GM19238 (cell line): ENCODE data around the gene ITGA5.
A peak's percentile ranks its signal among the peaks of the same experiment; 100 is the strongest.

Source experiments
- DNase-seq: peaks from one replicate; pipeline ENCODE4 v3.0.0; 2011; ENCODE audit warnings: low spot score; ENCODE audit not compliant: insufficient read length

Gene ITGA5

DNA sequence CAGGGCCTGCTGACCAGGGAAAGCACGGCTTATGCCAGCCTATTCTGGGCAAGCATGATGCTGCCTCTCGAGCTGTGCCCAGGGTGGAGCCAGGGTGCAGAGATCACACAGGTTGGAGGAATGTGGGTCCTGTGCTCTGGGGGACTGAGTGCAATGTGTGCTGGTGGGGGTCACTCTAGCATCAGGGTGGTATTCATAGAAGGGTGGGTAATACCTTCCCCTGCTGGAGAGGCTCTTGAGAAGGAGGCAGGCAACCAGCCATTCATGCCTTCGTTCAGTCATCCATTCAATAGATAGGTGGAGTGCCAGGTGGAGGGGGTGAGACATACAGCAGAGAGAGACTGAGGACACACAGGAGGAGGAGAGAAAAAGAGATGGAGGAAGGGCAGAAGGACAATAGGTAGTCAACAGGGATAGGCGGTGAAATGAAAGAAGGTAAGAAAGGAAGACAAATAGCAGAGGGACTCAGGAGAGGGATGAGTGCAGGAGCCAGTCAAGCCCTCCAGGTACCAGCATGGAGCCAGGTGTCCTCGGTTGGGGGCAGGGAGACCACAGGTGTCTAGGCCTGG is 29.4 kb downstream of the ITGA5 start:
- DNase-seq = no peak

DNA sequence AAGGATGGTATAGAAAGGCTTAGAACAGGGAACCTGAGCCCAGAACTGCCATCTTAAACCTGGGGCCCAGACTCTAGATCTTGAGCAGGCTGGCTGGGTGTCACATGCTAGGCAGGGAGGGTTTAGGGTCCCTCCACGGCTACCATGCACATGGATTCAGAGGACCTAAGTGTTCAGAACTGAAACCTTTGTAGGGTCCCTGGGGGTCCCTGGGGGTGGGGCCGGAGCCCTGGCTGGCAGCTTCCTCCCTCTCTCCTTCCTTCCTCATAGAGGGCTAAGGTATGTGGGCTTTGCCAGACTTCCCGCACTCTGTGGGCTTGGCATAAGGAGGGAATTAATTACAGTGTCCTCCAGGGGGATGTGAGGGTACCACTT is 29.9 kb downstream of the ITGA5 start:
- no peak for DNase-seq

DNA sequence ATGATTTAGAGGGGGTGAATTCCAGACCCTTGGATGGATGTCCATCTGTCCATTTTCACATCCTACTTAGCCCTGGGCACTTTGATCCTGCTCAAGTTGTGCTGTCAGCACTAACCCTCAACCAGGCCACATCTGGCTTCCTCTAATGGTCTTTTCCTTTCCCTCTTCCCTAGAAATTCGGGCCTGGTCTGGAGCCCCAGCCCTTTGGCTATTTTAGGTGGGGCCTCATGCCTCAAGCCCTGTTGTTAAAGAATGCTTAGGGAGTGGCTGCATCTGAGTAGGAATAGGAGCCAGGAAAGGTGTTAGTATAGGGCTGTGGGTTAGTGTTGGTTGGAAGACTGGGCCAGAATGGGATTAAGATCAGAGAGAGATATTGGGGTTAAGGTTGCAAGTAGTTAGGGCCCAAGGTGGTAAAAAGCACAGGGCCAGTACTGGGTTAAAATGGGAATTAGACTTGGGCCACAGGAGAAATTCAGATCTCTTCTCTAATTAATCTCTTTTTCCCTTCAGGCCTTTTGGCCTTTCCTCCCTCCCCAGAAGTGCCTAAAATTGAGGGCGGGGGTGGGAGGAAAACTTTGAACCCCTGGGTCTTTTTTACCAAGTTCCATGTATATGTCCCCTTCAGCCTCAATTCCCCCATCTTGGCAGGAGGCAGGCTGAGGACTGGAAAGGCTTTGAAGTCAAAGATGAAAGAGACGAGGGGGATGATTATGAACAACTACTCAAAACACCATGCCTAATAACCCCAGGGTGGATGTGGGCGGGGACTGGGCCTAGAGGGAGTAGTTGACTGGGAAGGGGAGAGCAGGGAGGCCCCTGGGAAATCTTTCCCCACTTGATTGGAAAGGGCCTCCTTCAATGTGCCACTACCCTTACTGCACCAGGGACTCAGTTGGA is 30.6 kb downstream of the ITGA5 start:
- DNase-seq = no peak

DNA sequence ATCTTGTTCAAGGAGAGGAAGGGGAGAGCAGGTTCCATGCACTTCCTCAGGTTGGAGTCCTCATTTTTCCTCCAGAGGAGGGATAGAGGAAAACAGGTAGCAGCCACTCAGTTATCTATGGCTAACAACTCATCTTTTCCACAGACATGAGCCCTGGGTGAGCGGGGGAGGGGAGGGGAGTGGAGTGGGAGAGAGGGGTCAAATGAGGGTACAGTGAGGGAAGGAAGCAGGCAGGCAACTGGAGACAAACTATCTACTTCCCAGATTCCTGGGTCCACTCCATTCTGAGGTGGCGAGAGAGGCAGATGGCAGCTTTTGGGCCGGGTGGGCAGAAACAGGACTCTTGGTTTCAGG is 32.0 kb downstream of the ITGA5 start:
- DNase-seq = no peak

DNA sequence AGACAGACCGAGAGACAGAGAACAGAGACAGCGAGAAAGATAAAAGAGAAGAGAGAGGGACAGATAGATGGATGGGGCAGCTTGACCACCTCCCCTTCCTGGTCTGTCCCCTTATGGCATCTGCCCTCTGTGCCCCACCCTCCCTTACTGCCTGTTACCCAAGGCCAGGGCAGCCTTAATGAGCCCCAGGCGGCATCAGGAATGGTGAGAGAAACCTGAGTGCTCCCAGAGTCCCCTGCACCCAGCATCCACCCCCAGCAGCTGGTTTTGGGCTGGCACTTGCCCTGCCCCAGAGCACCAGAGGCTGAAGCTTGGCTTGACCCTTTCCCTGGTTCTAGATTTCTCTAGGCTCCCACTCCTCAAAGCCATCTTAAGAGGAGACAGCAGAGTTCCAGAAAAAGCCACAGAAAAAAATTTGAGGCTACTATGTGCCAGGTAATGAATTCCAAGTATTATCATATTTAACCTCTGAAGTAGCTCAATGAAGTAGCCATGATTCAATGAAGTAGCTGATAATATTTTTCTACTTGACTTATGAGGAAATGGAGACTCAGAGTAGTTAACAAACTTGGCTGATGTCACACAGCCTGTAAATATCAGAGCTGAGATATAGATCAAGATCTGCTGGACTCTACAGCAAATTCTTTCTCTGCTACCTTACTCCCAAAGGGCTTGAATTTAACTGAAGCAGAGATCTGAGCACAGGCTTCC is 32.5 kb downstream of the ITGA5 start:
- no peak for DNase-seq

DNA sequence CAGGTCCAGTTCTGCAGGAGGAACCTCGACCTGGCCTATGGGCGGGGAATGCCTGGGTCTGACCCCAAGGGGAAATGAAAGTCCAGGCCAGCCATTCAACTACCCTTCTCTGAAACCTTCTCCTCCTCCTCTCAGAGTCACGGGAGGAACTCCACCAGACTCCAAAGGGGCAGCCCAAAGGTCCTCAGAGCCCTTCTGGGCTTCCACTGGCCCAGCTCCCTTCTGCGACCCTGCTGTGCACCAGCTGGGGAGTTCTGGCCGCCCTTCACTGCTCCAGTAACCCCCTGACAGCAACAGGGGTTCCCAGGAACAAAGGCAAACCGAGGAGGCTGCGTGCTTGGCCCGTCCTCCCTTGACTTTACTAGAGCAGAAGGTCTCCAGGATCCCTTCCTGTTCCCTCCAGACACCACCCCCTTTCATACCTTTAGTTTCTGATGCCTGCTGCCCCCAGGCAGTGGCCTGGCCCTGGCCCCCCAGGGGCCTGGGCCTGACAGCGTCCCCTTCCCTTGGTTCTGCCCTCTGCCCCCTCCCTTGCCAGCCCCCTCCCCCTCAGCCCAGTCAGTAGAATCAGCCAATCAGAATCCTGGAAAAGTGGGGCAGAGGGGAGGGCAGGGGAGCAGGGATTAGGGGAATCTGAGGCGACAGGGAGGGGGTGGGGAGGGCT is 33.7 kb downstream of the ITGA5 start:
- DNase-seq = peak; percentile 50

DNA sequence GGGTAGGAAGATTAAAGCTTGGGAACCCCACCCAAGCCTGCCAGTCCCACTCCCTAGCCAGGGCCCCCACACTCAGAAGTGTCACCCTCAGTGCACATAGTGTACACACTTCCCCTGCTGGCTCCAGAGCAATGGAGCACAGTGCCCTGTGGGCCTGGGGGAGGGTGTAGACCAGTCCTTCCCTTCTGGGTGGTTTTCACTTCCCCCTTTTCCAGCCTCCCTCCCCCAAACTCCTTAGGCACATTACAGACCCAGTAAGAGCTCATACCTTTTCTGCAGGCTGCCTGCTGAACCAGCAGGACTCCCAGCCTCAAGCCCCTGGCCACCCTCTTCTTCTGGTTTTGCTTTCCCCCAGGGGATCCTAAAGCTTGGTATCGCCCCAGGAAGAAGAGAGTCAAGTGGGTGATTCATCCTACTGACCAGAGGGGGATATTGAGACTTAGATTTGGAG is 34.5 kb downstream of the ITGA5 start, which contains the start of gene ZNF385A:
Gene ZNF385A, minus strand, starts transcription at position 143 of the 451 bp plus-strand sequence. CDS start 219 bp downstream, outside the sequence.
- peak; percentile 40 for DNase-seq

DNA sequence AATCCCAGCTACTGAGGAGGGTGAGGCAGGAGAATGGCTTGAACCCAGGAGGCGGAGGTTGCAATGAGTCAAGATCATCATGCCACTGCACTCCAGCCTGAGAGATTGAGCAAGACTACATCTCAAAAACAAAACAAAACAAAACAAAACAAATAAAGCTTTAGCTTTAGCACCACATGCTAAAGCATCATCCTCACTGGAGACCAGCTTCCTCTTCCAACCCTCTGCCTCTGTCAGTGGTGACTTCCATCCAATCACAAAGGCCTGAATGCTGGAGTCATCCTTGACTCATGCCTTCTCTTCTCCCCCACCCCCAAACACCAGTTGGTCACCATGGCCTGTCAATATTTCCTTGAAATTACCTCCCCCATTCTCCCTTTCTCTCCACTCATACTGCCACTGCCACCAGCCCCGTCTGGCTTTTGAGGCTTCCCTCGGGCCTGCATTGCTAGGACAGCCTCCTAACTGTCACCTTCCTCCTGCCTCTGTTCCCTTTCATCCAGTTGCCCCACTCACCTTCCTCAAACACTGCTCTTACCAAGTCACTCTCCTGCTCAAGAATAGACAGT is 35.9 kb downstream of the ITGA5 start:
- DNase-seq = no peak

DNA sequence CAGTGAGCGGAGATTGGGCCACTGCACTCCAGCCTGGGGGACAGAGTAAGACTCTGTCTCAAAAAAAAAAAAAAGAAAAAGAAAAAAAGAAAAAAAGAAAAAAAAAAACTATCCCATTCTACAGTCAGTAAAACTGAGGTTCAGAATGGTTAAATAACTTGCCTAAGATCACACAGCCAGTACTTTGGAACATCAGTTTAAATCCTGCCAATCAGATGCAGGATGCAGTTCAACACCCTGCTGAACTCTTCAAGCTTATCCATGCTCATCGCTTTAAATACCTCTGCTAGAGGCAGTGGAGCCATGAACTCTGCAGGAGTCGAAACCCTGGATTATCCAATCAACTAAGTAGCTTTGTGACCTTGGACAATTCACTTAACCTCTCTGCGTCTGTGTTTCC is 37.9 kb downstream of the ITGA5 start:
- DNase-seq = no peak

DNA sequence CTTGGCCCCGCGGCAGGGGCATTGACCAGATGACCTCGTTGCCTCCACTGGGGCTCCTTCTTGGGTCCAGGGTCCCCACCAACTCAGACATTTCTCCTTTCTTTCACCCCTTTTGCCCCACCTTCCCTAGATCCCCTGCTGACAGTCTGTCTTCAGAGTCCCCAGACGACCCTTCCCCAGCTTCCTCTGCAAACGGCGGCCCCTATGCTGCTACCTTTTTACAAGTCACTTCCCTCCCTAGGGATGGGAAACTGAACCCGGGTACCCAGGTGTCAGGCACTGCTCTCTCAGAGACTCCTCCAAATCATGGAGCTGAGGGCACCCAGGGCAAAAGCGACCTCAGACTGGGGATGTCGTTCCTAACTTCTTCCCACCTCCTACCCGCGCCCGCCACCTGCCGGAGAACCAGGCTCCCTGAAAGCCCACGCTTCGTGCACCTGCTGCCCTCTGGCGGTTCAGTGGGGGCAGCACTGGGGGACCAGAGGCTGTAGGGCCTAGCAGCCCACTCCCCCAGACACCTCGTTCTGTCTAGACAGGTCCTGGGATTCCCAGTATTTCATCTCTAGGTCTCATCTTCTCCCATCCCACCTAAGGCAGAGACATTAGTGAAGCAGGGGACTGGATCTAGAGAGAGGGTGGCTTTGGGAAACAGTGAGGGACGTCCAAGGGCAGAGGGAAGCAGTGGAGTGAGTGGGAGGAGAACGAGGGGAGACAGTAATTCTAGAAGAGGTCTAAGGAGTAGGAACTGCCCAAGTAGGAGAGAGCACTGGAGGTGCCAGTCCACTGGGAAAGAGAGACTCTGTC is 39.5 kb downstream of the ITGA5 start:
- peak; percentile 95 for DNase-seq

DNA sequence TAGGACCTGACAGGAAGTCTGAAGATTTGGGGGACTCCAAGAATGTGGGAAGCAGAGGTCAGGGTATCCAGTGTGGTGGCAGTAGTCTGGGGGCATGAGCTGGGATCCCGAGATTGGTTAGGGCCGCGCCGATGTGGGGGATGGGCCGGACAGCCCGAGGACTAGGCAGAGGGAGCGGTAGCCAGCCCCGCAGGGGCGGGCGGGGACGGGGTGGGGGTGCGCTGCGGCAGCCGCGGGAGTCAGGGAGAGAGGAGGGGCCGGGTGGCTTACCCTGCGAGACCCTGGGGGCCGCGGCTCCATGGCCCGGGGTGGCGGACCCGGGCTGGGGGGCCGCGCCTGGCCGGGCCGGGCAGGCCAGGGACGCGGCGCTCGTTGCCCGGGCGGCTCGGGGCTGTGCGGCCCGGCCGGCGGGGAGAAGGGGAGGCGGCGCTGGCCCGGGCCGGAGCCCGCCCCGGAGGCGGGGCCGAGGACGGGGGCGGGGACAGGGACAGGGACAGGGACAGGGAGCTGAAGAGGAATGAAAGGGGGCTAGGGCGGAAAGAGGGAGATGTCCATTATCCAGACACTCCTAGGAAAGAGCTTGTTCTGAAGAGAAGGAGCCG is 40.2 kb downstream of the ITGA5 start:
- no peak for DNase-seq

DNA sequence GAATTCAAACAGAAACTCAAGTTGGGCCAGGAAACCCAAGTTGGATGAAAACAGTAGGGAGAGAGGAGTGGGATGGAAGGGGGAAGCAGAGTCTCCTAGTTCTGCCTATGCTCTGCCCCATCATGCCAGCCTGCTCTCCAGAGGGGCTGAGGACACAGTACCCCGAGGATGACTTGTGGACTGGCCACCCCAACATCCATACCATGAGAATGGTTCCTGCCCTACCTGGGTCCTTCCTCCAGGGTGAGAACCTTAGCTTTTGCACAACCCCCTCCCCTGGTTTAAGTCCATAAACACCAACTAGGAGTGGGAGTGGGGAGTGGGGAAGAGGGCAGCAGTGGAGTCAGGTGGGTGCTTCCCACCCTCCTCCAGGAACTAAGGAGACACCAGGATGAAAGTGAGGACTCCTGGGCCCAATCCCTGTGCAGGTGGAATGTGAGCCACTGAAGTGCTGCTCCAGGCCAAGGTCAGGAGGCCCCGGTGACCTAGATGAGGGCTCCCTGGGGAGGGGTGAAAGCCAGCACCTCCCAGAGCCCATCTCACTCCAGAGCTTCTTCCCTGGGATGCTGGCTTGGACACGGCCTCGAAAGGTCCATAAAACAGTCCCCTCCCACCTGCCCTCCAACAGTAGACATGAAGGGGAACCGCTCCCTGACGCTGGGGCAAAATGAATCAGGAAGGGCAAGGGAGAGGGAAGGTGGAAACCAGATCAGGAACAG is 41.1 kb downstream of the ITGA5 start:
- no peak for DNase-seq

DNA sequence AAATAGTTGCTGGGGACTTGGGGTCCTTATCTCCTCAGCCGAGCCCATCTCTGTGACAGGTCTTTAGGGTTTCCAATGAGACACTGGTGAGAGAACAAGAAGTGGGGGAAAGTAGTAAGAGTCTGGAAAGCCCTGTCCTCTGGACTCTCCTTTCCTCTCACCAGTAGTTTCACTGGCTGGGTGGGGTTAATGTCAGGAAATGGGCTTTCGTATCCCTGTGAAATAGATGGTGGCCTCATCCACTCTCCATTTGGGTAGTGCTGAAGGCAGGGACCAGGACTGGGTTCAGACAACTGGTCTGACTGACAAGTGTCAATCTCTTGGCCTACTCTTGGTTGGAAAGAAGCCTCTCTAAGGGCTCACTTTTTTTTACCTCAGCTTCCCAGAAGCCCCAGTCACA is 42.1 kb downstream of the ITGA5 start:
- DNase-seq = no peak

DNA sequence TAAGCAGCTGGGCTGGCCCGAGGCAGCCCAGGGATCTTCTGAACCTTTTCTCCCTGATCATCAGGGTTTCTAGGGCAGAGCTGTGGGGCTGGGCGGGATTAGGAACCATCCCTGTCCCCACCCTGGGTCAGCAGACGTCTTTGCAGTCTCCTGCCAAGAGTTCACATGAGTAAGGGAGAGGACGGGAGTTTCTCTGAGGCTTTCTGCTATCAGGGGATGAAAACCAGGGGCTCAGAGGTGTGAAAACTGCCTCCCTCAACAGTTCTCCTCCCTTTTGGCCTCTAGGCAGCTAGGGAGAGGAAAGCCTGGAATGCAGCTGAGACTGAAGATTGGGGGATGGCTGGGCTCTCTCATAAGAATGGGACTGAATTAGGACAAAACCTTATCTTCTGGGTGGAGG is 42.5 kb downstream of the ITGA5 start:
- DNase-seq = no peak

DNA sequence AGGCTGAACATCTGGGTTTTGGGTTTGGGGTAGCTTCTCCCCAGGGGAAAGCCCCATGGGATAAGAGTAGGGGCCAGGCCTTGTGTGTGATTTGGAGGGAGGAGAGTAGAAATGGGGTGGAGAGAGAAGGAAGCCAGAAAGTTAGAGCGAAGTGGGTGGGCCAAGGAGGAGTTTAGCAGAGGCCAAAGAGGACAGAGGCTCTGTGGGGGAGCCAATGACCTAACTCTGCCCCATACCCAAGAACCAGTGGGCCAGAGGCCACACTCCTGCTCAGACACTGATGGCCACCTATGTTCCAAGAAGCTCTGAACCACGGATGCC is 43.8 kb downstream of the ITGA5 start:
- no peak for DNase-seq

DNA sequence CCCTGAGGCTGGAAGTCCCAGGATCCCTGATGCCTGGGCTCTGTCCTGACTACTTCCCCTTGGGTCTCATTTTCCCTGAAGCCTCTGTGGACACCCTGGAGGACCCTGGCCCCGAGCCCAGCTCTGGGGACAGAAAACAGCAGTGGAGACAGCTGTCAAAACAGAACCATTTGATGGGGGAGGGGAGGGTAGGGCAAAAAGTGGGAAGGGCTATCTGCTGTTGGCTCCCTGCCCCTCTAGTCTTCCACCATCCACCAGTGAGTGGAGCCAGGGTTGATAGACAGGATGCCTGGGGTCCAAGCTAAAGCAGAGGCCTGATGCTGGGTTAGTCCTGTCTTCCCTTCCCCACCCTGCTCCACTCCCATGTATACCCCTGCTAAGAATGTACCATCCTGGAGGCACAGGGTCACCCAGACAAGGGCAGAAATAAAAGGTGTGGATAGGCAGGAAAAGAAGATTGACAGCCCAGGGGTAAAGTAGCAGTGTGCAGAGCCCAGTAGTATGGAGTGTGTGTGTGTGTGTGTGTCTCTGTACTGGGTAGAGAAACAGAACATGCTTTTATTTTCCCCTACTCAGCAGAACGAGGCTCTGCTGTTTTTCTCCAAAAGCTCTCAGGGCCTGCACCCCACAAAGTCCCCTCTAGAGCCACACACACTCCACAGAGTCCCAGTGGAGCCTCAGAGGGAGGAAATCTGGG is 44.4 kb downstream of the ITGA5 start:
- DNase-seq = no peak

DNA sequence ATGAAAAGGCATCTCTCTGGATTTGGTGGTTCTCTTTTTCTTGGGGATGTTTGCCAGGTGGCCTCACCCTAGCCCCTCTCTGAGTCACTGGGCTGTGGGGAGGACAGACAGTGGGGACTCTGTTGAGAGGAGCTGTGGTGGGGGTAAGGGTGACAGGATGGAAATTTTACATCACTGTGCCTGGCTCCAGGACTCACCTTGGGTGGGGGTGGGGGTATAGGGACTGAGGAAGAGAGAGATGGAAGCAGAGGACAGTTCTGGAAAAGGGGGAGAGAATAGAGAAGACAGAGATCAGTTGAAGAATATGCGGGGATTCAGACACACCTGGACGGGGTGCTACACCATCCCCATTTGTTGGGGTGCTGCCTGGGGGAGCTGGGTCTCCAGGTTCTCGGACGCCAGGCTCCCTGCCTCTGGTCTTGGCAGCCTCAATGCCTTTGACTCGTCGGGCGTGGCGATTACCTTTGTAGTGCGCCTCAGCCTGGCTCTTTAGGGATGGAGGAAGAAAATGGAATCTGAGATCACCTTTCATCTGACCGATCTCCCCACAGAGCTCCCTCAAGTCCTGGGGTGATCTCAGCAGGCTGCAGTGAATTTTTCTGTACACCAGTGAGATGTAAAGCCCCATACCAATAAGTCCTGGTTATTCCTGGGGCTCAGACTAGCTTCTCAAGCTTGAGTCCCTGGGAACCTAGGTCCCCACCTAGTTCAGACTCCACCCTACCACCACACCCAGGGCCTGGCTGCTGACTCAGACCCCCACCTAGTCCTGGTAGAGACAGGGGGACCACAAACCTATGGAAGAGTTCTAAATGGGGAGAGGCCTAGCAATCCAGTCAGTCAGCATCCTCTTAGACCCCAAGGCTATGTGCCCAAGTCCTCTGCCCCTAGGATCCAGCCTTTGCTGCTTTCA is 45.2 kb downstream of the ITGA5 start:
- no peak for DNase-seq
